ENCODE measurements around the gene ATP6V1F.

ATP6V1F gene

GRCh38 chr7:128875523-128875948 is 12.9 kb downstream of the ATP6V1F start:
- CTCF ChIA-PET: interaction anchor here (2.1 kb wide), 1 partner anchor 8 kb away, joined by 13 read pairs; no protein-coding TSS in a partner anchor
- POLR2A ChIA-PET (ENCODE audit: low non-redundant PET): no interaction called here
- TF ChIP-seq CTCF (conservative IDR thresholded peaks at IDR 0.05; ENCODE audit: low read depth): no peak

GRCh38 chr7:128876127-128876526 is 13.5 kb downstream of the ATP6V1F start:
- ChIA-PET CTCF (no interaction called here), POLR2A (ENCODE audit: low non-redundant PET) (no interaction called here)
- no peak for DNase-seq (ENCODE audit: low spot score)
- H3K27ac ChIP-seq: no peak overlapping the region
- TF ChIP-seq CTCF (conservative IDR thresholded peaks at IDR 0.05; ENCODE audit: low read depth): no peak

More at GRCh38 chr7:128875523-128875948, 12.9 kb downstream of the ATP6V1F start:
- no peak overlapping the region for H3K27ac ChIP-seq
- DNase-seq (ENCODE audit: low spot score): no peak

GRCh38 chr7:128876586-128876977 is 13.9 kb downstream of the ATP6V1F start:
- ChIA-PET POLR2A (ENCODE audit: low non-redundant PET) (no interaction called here), CTCF (no interaction called here)
- DNase-seq (ENCODE audit: low spot score): no peak
- TF ChIP-seq CTCF (conservative IDR thresholded peaks at IDR 0.05; ENCODE audit: low read depth): no peak
- no peak overlapping the region for H3K27ac ChIP-seq

GRCh38 chr7:128876978-128877755 is 14.5 kb downstream of the ATP6V1F start:
- POLR2A ChIA-PET (ENCODE audit: low non-redundant PET): no interaction called here
- no peak for DNase-seq (ENCODE audit: low spot score)
- CTCF ChIA-PET: no interaction called here
- no peak for TF ChIP-seq CTCF (conservative IDR thresholded peaks at IDR 0.05; ENCODE audit: low read depth)
- no peak overlapping the region for H3K27ac ChIP-seq

- DNase-seq (ENCODE audit: low spot score): no peak
- H3K27ac ChIP-seq: no peak overlapping the region
- POLR2A ChIA-PET (ENCODE audit: low non-redundant PET): no interaction called here
- no peak for TF ChIP-seq CTCF (conservative IDR thresholded peaks at IDR 0.05; ENCODE audit: low read depth)
- CTCF ChIA-PET: no interaction called here
These were observed 15.1 kb downstream of the ATP6V1F start for GRCh38 chr7:128877756-128878120.

- H3K27ac ChIP-seq: no peak overlapping the region
- DNase-seq (ENCODE audit: low spot score): no peak
- POLR2A ChIA-PET (ENCODE audit: low non-redundant PET): no interaction called here
- TF ChIP-seq CTCF (conservative IDR thresholded peaks at IDR 0.05; ENCODE audit: low read depth): no peak
- CTCF ChIA-PET: interaction anchor here (1.0 kb wide), 1 partner anchor 181 kb away, joined by 3 read pairs; no protein-coding TSS in a partner anchor
These were observed 15.8 kb downstream of the ATP6V1F start for GRCh38 chr7:128878226-128879105.

Measured in RWPE1 (cell line).